Ramos (cell line): ENCODE data around the gene ITGBL1.

ENCODE experiments used
- in situ Hi-C: fragments of 300-500 bp; cut with MboI; formaldehyde crosslinking; loops from one replicate; pipeline ENCODE4 v1.14.3; 2022; ENCODE audit warnings: low sequenced_read_pairs; ENCODE audit not compliant: unreplicated experiment

The ITGBL1 gene

DNA sequence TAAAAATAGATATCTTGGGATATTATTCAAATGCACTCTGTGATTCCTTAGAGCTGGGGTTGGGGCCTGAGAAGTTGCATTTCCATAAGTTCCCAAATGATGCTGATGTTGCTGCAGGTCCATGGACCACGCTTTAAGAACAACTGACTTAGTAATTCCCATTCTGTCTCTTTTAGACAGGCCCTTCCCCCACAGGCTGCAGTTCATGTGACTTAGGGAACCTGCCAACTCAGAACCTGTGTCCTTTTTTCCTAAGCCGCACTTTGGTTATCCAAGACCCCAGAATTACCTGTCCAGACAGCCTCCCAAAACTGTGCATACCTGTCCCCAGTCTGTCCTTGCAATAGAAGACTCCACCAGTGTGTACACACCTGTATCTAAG is 1.7 kb upstream of the ITGBL1 start:
- in situ Hi-C loops = no loop called here

DNA sequence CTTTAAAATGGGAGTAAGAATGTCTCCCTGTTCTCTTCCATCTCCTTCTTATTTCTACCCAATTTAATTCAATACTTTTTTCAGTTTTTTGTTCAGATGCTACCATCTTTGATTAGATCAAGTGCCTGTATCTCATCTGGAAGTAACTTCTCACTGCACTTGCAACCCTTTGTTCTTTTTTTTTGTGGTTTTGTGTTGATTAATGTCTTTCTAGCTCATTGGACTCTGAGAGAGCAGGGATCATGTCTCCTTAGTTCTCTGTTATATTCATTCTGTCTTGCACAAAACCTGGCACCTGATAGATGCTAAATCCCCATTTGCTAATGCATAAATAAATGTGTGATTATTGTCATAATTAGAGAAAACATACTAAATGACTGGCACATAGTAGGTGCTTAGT is 834 bp upstream of the ITGBL1 start:
- in situ Hi-C loops = no loop called here

GRCh38 chr13:101453784-101454201 is 1.3 kb downstream of the ITGBL1 start:
- in situ Hi-C loops = no loop called here

DNA sequence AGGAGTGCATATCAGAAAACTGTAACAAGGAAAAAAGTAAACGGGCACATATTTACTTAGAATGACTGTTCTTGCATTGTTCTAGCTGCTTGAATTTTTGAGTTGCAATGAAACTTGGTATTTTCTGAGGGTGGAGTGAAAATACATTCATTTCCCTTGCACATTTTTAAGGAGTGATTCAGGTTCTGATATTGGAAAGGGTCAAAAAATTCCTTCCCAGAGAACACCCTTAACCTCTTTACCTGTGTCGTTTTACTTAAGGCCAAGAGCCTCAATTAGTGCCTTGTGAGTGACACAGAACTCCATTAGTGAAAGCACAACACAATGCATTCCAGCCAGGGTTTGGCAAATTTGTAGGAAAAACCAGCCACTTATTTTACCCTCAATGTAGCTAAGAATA is 2.3 kb downstream of the ITGBL1 start:
- in situ Hi-C loops = no loop called here

GRCh38 chr13:101455863-101456262 is 3.4 kb downstream of the ITGBL1 start:
- in situ Hi-C loops = no loop called here

DNA sequence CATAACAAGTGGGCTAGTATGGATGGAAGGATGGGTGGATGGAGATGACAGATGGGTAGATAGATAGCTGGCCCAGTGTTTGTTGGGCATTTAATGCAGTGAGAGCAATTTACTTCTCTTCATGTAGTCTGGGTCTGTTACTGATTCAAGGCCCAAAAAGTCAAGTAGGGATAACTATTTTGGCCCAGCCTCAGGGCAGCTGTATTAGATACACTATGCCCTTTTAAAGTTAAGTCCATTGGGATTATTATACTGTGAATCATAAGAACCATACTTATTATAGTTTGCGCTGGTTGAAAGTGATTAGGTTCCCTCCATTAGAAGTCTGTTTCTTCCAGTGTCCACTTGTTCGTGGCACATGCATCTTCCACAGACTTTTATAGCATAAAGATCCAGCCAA is 4.7 kb downstream of the ITGBL1 start:
- in situ Hi-C loops = no loop called here

GRCh38 chr13:101465877-101466276 is 13.4 kb downstream of the ITGBL1 start:
- in situ Hi-C loops = no loop called here

DNA sequence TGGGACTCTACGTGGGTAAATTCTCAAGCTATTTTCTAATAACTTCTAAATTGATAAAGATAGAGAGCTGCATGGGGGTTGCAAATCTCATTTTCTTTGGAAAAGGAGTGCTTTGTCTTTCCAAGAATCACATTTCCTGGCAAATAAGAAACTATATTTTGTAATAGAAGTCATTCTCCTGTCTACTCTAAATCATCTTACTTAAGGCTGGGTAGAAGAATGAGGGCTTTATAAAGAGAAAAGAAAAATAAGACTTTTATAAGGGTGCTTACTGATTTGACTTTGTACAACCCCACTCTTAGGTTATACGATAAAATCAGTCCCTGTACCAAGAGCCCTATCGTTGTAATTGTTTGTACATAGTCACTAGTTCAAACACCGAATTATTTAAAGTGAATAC is 14.9 kb downstream of the ITGBL1 start:
- in situ Hi-C loops = no loop called here

DNA sequence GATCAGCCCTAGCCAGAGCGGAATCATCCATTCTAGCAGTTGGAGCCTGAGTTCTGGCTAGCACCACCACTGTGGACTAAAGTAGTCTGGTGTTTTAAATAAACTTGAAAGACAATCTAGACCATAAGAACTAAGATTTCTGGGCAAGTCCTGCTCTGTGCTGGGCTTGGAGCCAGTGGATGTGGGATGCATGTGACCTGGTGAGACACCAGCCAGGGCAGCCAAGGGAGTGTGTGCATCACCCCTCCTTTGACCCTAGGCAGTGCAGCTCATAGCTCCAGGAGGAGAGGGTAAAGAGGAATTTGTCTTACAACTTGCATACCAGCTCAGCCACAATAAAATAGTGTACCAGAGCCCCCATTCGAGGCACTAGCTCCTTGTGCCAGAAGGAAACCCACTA is 21.0 kb downstream of the ITGBL1 start:
- in situ Hi-C loops = no loop called here

GRCh38 chr13:101474419-101474957 is 22.0 kb downstream of the ITGBL1 start:
- in situ Hi-C loops = no loop called here

DNA sequence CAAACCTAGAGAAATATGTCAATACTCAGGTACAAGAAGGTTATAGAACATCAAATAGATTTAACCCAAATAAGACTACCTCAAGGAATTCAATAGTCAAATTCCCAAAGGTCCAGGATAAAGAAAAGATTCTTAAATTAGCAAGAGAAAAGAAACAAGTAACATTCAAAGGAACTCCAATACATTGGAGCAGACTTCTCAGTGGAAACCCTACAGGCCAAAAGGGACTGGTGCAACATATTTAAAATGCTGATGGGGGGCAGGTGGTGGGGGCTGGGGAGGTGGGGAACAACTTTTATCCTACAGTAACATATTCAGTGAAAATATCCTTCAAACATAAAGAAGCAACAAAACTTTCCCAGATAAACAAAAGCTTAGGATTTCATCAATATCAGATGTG is 23.1 kb downstream of the ITGBL1 start:
- in situ Hi-C loops = no loop called here

DNA sequence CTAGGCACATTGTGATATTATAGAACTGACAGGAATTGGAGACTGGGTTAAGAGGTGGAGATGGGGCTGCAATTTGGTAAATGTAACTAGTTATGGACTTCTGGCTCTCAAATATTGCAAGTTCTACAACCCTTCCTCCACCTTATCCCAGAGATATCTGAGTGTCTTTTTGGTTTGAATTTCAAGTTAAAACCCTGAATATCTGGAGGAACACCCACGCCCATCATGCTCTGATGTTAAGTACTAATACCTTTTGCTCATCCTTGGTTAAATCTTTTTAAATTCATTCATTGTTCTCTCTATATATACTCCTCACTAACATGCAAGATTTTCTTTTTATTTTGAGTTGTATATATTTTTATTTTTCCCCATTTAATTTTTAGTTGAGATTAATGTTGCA is 28.9 kb downstream of the ITGBL1 start:
- in situ Hi-C loops = no loop called here

- in situ Hi-C loops = no loop called here
These were observed 34.4 kb downstream of the ITGBL1 start for GRCh38 chr13:101486708-101487437.

- in situ Hi-C loops = no loop called here
These were observed 35.0 kb downstream of the ITGBL1 start for GRCh38 chr13:101487438-101487830.

GRCh38 chr13:101488734-101489133 is 36.3 kb downstream of the ITGBL1 start:
- in situ Hi-C loops = no loop called here

- in situ Hi-C loops = no loop called here
These were observed 37.3 kb downstream of the ITGBL1 start for GRCh38 chr13:101489643-101490405.

DNA sequence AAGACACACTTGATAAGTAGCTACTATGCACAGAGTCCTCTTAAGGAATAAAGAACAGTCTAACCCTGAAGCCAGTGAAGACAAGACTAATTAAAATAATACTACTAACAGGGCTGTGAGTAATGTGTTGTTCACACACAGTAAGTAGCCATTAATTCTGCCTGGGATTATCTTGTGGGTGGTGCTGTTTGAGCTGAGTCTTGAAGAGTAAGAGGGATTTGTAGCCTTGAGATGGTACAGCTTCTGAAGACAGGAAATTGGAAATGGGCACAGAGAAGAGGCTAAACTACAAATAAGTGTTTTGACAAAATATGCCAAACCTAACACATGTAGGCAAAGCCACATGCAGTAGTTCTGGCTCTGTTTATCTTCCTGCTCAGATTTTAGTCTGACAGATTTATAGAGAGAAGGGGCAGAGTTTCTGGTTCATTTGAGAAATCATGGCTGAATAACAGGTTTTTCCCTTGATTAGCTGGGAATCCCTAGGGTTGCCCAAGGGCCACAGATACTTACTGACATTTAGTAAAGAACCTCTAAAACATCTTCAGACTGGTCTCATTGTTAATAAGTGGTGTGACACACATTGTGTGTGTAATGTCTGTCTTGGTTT is 38.0 kb downstream of the ITGBL1 start:
- in situ Hi-C loops = no loop called here

DNA sequence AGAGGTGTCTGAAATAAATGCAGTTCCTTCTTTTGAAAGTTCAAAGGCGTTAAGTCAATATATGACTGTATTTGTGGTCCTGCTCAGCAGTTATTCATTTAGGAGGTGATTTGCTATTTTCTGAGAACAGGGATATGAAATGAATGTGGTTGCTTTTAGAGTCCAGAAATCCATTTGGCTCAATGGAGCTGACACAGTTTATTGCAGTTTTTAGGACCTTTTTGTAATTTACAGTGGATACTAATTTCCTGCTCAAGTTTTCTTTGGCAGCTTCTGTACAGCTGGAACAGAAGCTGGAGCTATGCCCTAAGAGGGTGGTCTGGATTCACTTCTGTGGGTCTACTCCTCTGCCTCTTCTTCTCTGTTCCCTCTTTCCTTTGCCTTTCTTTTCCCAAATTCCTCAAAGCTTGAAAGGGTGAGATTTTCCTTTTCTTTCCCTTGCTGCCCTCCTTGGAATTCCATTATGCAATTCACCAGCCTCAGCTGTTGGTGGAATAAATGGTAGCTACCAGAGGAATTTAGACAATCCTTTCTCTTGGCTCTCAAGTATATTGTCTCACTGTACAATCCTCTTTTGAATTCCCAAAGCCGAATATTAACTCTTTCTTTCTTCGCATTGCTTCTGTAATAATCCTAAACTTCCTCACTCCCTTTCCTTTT is 39.9 kb downstream of the ITGBL1 start:
- in situ Hi-C loops = no loop called here

- in situ Hi-C loops = no loop called here
These were observed 41.1 kb downstream of the ITGBL1 start for GRCh38 chr13:101493541-101493940.

- in situ Hi-C loops = no loop called here
These were observed 46.9 kb downstream of the ITGBL1 start for GRCh38 chr13:101499406-101499805.

DNA sequence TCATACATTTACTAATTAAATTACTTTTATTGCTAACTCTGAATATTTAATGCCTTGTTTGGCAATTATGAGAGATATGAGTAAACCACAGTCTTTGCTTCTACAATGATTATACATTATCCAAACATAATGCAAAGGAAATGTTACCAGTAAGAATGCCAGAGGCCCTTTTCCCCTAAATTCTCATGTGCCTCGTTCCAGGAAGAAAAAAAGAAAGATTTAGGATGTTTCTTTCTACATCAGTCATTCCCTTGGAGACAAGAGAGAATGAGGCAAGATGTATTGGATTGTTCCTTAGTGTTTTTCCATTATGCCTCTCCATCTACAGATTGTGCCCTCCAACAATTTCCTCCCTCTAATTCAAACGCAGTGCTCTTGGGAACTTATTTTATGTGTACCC is 50.1 kb downstream of the ITGBL1 start:
- in situ Hi-C loops = no loop called here
